ENCODE measurements around the gene HIPK2.
A peak's percentile ranks its signal among the peaks of the same experiment; 100 is the strongest.
"Not testable (repeated sequence)": the region's sequence is repeated elsewhere in the genome, so short reads cannot be mapped to it uniquely, and the experiment has no call there.

HIPK2 gene

DNA sequence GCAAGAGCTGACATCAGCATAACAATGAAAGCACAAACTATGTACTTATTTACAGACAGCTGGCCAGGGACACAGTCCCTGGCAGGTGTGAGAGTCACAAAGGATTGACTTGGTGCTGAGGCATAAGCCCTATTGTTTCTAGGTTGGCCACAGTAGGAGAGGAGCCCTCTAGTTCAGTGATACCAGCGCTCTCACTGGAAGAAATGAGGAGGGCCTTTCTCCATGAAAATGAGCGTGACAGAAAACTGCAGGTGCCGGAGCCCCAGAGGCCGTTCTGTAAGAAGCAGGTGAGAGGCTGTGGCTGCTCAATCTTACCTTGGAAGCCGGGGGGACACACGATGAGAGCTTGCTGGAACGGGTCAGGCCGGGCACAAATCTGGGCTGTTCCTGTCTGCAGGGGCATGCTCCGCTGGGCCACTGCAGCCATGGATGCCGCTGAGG is 163.8 kb downstream of the HIPK2 start:
- no peak for DNase-seq

DNA sequence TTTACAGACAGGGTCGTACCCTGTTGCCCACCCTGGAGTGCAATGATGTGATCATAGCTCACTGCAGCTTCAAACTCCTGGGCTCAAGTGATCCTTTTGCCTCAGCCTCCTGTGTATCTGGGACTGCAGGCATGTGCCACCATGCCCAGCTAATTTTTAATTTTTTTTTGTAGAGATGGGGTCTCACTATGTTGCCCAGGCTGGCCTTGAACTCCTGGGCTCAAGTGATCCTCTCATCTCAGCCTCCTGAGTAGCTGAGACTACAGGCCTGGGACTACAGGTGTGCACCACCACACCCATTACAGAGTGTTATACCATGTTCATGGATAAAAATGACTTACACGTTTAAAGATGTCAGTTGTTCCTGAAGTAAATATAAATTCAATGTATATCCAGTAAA is 166.2 kb downstream of the HIPK2 start:
- not testable (repeated sequence) for DNase-seq

DNA sequence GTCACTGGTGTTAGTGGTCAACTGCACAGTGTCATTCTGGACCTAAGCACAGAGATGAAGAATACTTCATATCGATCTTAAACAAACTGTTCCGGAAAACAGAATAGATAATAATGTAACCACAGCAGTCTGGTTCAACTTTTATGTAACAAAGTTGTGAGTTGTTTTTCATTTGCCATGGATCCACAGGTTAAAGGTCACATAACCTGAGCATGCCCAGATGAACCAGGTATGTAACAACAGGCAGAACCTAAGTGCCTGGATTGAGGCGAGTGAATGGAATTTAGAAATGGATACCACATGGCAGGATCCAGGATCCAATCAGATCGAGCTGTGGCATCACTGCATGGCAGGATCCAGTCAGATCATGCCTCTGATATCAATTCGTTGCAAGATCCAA is 167.2 kb downstream of the HIPK2 start:
- no peak for DNase-seq

DNA sequence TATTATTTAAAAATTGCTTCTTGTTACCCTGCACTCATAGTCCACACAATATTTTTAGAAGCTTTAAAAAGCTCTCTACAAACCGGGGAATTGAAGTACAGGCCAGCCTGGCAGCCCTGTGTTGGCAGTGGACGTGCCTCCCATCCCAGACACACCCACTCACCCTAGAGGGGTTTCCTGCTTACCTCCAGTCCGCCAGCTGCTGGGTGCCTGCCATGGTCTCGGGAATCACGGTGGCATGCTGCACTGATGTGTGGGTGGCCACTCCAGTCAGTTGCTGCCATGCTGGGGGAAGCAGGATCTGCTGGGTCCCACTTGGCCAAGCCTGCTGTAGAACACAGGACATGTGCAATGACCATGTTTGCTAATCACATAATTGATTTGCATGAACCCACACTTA is 173.9 kb downstream of the HIPK2 start:
- DNase-seq = no peak

DNA sequence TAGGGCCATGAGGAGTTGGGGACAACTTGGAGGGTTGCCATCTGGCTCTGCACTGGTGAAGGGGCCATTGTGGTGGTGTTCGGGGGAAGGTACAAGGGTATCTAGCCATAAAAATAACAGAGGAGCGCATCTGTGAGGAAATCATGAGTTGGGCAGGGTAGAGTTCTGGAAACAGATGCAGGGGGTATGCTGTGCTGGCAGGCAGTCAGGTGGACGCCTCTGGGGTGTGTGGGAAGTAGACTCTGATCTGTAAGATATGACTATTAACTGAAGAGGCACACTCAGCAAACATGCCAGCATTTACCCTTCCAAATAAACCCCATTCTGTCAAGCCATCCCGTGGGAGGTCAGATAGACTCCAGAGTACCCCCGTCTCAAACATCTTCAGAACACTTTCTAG is 174.5 kb downstream of the HIPK2 start:
- DNase-seq = no peak

DNA sequence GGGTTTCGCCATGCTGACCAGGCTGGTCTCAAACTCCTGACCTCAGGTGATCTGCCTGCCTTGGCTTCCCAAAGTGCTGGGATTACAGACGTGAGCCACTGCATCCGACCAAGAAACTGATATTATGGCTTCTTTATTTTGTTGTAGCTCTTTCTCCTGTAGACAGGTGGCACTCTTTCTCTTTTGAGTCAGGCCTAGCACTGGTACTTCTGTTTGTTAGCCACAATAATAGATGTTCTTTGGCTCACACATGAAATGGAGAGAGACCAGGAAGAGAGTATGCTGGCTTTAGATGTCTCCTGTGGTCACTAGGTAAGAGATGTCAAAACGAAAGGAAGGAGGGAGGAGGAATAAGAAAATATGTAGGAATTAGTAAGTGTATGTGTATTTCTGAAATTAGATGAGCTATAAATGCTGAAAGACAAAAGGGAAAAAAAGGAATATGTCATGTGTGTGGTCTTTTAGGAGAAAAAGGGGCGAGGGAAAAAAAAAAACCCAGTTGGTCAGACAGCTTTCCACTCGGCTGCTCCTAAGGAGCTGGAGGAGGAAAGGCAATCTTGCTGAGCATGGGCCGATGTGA is 175.6 kb downstream of the HIPK2 start:
- DNase-seq = peak; percentile 18

DNA sequence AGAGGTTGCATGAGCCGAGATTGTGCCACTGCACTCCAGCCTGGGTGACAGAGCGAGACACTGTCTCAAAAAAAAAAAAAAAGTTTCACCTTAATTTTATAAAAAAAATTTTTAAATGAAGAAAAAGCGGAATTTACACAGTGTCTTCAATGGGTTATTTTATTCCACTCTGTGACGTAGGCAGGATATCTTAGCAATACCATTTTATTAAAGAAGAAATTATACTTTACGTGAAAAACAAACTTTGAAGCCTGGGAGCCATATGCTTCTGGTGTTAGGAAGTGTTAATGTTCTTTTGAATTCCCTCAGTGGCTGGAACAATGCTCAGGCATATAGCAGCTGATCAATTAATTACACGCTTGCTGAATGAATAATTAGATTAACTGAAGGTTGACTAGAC is 176.6 kb downstream of the HIPK2 start:
- DNase-seq = no peak

DNA sequence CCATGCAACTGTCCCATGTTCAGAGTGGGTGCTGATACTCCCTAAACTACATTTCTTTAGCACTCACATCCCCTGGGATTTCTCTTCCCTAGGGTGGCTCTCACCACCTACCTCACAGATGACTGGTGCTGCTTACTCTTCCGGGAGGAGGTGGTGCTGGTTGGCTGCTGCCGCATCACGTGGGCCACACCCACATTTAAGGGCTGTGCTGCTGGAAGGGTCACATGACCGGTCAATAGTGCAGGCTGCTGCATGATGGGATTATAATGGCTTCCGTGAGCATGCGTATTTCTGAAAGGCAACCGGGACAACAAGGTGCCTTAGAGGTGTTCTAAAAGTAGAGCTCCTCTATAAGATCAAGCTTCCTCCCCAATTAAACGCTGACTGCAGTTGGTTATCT is 177.5 kb downstream of the HIPK2 start:
- no peak for DNase-seq

DNA sequence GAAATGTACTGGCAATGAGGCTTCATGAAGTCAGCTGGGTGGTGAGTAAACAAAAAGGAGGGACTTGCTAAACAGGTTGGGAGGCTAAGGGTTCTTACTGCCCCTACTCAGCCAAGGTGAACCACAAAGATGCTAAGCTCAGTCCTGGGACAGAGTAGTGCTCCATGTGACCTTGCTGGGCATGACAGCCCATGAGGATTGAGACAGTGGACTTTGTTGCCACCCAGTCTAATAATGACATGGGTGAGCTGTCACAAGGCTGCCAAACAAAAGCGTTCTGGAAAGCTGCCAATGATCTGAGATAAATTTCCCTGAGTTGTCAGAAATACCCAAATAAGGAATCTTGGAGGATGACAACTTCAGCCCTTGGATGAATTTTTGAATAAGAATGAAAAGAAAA is 179.2 kb downstream of the HIPK2 start:
- DNase-seq = no peak

DNA sequence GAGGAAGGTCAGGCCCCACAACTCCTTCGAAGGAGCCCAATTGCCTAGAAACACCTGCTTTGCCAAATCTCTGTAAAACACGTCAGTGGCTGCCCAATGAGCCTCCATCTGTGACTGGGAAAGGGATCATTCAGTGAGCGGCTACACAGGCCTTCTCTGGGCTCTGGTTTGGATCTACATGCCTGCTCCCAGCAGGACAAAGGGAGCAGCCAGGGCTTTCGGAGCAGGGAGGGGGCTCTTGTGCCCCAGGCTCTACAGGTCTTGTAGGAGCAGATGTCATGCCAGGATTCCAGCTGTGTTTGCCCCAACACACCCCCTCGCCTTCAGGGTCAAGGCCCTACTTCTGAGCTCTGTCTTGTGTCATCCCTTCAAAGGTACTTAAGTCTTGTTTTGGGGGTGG is 180.8 kb downstream of the HIPK2 start:
- no peak for DNase-seq

DNA sequence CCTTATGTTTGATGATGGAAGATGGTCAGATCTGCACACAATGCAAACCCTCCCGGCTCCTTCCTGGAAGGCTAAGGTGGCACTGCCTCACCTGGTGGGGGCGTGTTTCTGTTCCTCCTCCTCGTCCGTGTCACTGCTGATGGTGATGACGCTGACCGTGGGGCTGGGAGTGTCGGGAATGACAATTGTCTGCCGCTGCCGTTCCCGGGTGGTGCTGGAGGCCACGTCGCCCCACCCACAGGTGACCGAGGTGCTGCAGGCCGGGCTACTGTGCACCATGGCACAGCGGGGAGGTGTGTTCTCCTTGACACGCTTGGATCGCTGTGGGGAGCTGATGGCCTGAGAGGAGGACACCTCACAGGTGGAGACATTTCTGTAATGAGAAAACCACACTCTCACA is 181.2 kb downstream of the HIPK2 start:
- no peak for DNase-seq

DNA sequence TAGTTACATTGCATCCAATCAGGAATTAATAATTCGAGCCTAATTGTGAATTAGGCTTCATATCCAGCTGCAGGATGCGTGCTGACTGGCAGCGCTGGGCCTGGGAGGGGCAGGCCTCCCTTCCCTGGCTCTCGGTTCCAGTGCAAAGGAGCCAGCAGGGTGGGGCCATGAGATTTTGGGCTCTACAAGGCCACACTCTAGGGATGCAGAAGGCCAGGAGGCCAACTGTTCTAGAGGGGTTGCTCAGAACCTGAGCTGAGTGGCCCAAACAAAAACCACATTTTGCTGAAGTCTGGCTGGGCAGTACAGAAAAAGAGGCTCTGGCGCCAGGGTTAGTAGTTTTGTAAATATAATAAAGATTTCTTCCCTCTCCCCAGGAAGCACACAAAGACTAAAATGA is 182.0 kb downstream of the HIPK2 start:
- DNase-seq = no peak

DNA sequence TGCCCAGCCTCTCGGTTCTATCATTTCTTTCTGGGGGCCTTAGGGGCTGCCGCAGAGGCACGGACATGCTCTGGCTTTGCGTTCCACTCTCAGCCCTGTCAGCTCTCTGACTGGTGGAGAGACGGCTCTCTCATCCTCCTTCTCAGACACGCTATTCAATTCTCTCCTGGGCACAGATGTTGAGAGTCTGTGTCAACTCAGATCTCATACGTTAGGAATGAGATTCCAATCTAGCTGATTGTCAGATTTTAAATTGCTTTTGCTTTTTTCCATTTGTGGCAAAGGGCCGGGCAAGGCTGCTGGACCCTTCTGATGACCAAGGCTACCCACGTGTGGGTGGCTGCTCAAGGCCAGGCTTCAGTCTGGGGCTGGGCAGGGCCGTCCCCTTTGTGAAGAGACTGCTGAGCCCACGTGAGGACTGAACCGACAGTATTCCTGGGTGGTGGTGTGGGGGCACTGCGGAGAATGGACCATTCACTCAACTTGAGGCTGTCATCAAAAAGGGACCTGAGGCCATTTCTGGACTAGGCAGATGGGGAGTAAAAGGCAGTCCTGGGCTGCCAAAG is 182.8 kb downstream of the HIPK2 start:
- no peak for DNase-seq

DNA sequence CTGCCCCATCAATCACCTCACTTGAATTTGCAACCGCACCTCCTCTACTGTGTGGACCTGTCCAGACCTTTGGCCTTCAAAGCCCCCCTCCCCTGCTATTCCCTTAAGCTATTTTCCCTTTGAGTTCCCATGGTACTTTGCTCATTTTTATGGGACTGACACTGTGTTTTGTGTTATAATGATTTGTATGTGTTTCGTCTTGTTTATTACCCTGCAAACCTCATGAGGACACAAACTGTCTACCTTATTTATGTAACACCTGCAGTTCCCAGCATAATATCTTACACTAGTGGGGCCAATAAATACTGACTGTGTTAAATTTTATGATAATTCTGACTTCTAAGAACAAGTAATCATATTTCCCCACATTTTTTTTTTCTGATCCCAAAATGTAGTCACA is 183.7 kb downstream of the HIPK2 start:
- no peak for DNase-seq

DNA sequence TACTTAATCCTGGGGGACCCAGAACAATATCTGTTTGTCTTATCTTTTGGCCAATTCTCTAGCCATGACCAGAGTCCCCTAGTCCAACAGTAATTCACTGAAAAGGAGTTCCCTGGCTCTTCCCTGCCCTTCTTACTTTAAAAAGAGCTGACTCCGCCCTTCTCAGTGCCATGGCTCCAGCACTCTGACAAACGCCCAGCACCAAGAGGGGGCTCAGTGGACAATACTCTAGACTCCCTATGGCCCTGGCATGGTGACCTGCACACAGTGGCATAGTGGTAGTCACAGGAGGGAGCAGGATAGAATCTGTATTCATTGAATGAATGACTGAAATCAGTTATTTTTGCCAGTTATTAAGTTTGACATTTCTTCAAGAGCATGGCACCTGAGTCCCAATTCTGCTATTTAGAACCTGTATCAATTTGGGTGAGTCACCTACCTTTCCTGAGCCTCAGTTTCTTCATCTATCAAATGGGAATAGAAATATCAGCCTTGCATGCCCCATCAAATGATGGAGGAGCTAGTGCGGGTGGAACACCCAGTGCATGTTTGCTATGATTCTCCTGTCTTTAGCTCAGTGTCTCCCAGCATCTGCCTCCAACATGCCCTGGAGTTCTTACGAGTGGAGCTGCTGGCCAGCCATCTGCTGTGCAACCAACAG is 184.9 kb downstream of the HIPK2 start:
- DNase-seq = no peak

DNA sequence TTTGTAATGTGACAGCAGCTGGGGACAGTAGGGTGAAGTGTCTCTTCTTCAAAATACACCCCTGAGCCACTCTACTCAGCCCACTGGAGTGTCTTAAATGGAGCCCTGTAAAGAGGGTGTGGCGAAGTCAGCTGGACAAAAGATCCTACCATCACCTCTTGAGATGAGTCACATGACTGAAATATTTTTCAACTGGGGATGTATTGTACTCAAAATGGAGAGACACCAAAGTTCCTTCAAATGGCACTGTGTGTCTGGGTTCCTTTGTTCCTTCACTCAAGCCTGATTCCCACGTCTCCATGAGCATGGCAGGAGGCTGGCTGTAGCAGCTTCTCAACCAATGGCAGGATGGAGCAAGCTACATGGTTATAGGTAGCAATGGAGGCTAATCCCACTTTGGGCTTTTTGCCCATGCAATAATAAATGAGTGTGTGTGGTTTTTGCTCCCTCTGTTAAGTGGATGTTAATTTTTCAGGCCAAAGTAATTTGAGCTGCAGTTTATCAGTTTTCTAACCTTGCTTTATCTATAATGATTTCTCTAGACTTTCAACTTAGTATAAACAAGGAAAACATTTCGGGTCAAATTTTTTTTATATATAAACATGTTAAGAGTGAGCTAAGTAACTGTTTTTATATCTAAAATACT is 186.1 kb downstream of the HIPK2 start:
- no peak for DNase-seq

DNA sequence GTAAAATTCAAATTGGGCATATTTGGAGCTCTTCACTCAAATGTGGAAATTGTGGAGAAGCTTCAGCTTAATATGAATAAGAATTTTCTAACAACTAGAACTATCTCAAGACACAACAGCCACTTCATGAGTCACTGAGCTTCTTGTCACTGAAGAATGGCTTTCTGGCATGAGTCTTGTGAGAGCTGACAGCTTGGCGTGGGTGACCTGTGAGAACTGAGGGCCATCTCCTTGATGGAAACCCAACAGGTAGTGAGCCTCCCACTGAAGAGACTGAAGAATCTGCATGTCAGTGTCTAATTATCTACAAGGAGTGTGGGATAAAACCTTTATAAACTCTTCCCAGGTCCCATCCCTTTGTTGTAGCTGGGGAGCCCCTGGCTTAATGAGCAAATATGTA is 188.3 kb downstream of the HIPK2 start:
- no peak for DNase-seq

DNA sequence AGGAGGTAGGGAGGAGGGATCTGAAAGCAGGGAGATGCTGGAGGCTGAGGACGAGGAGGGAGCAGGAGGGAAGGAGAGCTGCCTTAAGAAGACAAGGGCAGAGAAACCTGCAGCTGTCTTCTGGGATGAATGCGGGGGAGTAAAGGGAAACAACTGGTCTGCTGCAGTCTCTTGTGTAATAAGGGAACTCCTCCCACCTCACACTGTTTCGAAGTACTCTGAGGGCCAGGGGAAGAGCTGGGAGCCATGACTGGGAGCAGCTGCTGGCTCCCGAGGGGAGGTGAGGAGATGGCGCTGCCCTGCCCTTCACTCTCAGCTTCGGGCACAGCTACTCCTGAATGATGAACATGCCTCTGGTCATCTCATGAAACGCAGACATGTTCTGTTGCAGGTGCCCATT is 189.2 kb downstream of the HIPK2 start:
- DNase-seq = no peak

DNA sequence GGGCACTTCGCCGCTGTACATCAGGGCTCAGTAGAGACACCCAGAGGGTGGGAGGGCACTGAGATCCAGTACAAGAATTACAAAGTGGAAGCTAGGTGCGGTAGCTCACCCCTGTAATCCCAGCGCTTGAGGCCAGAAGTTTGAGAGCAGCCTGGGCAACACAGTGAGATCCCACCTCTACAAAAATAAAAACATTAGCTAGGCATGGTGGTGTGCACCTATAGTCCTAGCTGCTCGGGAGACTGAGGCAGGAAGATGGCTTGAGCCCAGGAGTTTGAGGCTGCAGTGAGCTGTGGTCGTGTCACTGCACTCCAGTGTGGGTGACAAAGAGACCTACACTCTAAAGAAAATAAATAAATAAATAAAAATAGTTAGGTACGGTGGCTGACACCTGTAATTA is 190.3 kb downstream of the HIPK2 start:
- no peak for DNase-seq

DNA sequence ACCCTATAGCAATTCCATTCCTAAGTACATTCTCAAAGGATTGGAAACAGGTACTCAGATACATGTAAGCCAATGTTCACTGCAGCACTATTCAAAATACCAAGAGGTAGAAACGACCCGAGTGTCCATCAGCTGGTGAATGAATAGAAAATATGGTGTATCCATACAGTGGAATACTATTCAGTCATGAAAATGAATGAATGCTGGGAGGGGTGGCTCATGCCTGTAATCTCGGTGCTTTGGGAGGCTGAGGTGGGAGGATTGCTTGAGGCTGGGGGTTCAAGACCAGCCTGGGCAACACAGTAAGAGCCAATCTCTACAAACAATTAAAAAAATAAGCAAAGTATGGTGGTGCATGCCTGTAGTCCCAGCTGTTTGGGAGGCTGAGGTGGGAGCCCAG is 191.5 kb downstream of the HIPK2 start:
- no peak for DNase-seq

DNA sequence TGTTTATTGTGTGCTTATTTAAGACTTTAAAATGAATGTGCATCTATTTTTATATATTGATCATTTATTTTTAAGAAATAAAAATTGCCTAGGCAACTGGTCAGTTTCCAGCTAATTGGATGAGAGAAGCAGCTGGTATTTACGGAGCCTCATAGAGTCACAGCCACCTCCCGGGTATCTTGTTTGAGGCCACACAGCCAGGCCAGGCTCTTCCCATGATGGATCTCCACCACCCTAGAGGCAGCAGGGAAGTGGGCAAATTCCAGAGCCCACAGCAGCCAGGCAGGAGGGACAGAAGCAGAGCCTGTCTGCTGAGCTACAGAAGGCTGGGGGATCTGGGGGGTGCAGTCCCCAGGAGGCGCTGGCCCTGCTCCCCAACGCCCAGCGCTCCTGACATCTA is 192.8 kb downstream of the HIPK2 start:
- DNase-seq = no peak

DNA sequence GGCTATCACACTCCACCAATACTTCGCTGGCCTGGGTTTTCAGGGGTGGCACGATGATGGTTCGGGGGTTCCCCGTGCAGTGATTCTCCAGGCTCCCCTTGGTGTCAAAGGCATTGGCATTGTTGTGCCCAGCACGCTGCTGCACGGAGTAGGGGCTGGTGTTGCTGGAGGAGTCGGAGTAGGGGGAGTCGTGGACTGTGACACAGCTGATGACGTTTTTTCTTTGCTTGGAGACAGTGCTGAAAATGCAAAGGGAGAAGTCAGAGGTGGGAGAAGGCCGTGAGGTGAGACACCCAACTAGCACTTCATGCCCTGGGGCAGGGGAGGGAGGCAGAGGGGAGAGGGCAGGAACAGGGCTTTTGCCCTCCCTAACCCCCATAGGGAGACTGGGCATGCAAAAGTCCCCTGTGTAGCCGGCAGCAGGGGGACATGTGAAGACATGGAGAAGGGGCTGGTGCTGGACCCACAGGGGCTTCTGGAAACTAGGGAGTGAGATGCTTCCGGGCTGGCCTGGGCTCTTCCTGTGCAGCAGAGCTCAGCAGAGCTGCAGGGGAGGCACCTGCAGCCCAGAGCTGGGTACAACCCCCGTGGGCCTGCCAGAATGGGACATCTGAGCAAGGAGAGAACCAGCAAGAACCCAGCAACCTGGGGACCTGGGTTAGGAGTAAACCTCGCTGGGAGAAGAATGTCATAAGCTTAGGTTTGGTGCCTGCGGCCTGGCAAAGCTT is 193.8 kb downstream of the HIPK2 start:
- DNase-seq = no peak

DNA sequence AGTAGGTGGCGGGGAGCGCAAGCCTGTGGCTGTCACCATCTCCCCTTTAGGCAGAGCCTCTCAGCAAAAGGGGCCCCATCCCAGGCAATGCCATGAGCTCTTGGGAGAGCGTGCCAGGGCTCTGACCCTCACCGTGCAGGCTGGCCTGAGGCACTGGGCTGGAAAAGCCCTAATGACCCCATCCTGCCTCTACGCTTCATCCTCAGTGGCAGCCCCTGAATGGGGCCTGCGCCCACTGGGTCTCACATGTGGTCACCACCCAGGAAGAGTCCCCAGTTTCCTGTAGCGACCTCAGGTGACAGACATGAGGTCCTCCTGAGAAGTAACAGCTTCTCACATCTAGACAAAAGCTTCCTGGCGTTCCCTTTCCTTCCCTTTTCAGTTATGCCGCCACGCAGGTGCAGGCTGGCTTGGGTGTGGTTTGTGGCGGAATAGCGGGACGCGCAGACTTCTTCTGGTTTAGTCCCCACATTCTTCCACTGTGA is 195.1 kb downstream of the HIPK2 start:
- no peak for DNase-seq

Measured in NCI-H1436 (cell line).